HepG2 (cell line): ENCODE data around the gene TMEM222. TPM values are rescaled to one million over a fixed set of nuclear protein-coding genes. Genes with fewer than 3 reads are reported as not detected.

Experiments
- CENPX ChIP-seq: sonication (generic); formaldehyde crosslinking; IDR thresholded peaks from 2 replicates; pipeline ENCODE4 v1.9.0; 2021; ENCODE audit warnings: mild to moderate bottlenecking, missing genetic modification reagents, moderate library complexity
- FIP1L1 ChIP-seq: fragments of 200-400 bp; formaldehyde crosslinking; IDR thresholded peaks from 2 replicates; pipeline ENCODE4 v1.6.1; 2018; ENCODE audit warnings: low read depth, mild to moderate bottlenecking, low read length, moderate library complexity, borderline replicate concordance; ENCODE audit not compliant: insufficient read depth
- KDM5A ChIP-seq: fragments of 200-600 bp; sonication (generic); IDR thresholded peaks from 2 replicates; pipeline ENCODE4 v1.7.0; 2018; ENCODE audit warnings: antibody characterized with exemption, mild to moderate bottlenecking, low read length, borderline replicate concordance
- KLF16 ChIP-seq, 2 experiments: sonication (generic) in 1 of 2; formaldehyde crosslinking in 1 of 2; IDR thresholded peaks; 2 replicates each; pipeline versions ENCODE4 v1.6.1 to v1.8.0; 2016 to 2023; ENCODE audit warnings: missing genetic modification reagents in 2 of 2, missing compliant biosample characterization in 1 of 2
- KMT2A ChIP-seq: sonication (generic); formaldehyde crosslinking; IDR thresholded peaks from 2 replicates; pipeline ENCODE4 v1.4.0; 2020; ENCODE audit warnings: missing genetic modification reagents
- MEIS2 ChIP-seq: sonication (generic); formaldehyde crosslinking; IDR thresholded peaks from 2 replicates; pipeline ENCODE4 v1.9.0; 2021; ENCODE audit warnings: mild to moderate bottlenecking, missing genetic modification reagents
- MZF1 ChIP-seq: sonication (generic); formaldehyde crosslinking; IDR thresholded peaks from 2 replicates; pipeline ENCODE4 v1.8.1; 2023; ENCODE audit warnings: mild to moderate bottlenecking, missing genetic modification reagents, borderline replicate concordance
- PAX8 ChIP-seq: sonication (generic); formaldehyde crosslinking; IDR thresholded peaks from 2 replicates; pipeline ENCODE4 v1.8.0; 2022; ENCODE audit warnings: mild to moderate bottlenecking, missing genetic modification reagents, borderline replicate concordance
- PHB2 ChIP-seq: fragments of 450-650 bp; IDR thresholded peaks from 2 replicates; pipeline ENCODE4 v1.6.1; 2018; ENCODE audit not compliant: partially characterized antibody
- SMYD3 ChIP-seq: sonication (generic); formaldehyde crosslinking; IDR thresholded peaks from 2 replicates; pipeline ENCODE4 v1.8.1; 2023; ENCODE audit warnings: mild to moderate bottlenecking, missing genetic modification reagents
- TOPORS ChIP-seq: sonication (generic); formaldehyde crosslinking; IDR thresholded peaks from 2 replicates; pipeline ENCODE4 v1.8.0; 2023; ENCODE audit warnings: mild to moderate bottlenecking, missing genetic modification reagents
- ZFY ChIP-seq: sonication (generic); formaldehyde crosslinking; IDR thresholded peaks from 2 replicates; pipeline ENCODE4 v1.4.0; 2020; ENCODE audit warnings: missing genetic modification reagents
- ZGPAT ChIP-seq: IDR thresholded peaks from 2 replicates; pipeline ENCODE4 v1.6.1; 2016; ENCODE audit warnings: mild to moderate bottlenecking
- ZNF556 ChIP-seq: sonication (generic); formaldehyde crosslinking; IDR thresholded peaks from 2 replicates; pipeline ENCODE4 v1.4.0; 2020; ENCODE audit warnings: mild to moderate bottlenecking, missing genetic modification reagents, borderline replicate concordance
- ZNF570 ChIP-seq: sonication (generic); formaldehyde crosslinking; IDR thresholded peaks from 2 replicates; pipeline ENCODE4 v1.4.0; 2020; ENCODE audit warnings: mild to moderate bottlenecking, missing genetic modification reagents, borderline replicate concordance
- ZNF607 ChIP-seq: sonication (generic); formaldehyde crosslinking; IDR thresholded peaks from 2 replicates; pipeline ENCODE4 v1.5.1; 2020; ENCODE audit warnings: missing genetic modification reagents, mild to moderate bottlenecking, borderline replicate concordance
- ZNF747 ChIP-seq: sonication (generic); formaldehyde crosslinking; IDR thresholded peaks from 2 replicates; pipeline ENCODE4 v1.8.1; 2023; ENCODE audit warnings: missing genetic modification reagents, mild to moderate bottlenecking, borderline replicate concordance
- ZSCAN30 ChIP-seq: sonication (generic); formaldehyde crosslinking; IDR thresholded peaks from 2 replicates; pipeline ENCODE4 v1.5.0; 2020; ENCODE audit warnings: mild to moderate bottlenecking, missing genetic modification reagents
- polyA plus RNA-seq, 8 experiments: library from polyadenylated mRNA; depleted of rRNA in 3 of 8; stranded (reverse) in 7 of 8; unstranded in 1 of 8; fragments of >200 nt; fragmentation: Illumina TruSeq in 4 of 8; extraction: Trizol in 4 of 8; gene quantifications; 2 replicates each; pipeline versions ENCODE4 v1.2.1 to v1.2.3, GENCODE V29; 2011 to 2016; ENCODE audit warnings: low read depth in 4 of 8, missing spikeins in 1 of 8, mixed read lengths in 1 of 8; ENCODE audit not compliant: insufficient read depth in 1 of 8
- total RNA-seq, 5 experiments: library from RNA; depleted of rRNA; stranded (reverse); fragments of >200 nt; fragmentation: Illumina TruSeq; extraction: Trizol; gene quantifications; 2 replicates each; pipeline ENCODE4 v1.2.3, GENCODE V29; 2016; ENCODE audit warnings: low read depth in 1 of 5
- TF ChIP-seq, protein P1 (sequence below): sonication (generic); formaldehyde crosslinking; IDR thresholded peaks from 2 replicates; pipeline ENCODE4 v1.5.0; 2020; ENCODE audit warnings: missing genetic modification reagents
- TF ChIP-seq, protein P2 (sequence below): sonication (generic); formaldehyde crosslinking; IDR thresholded peaks from 2 replicates; pipeline ENCODE4 v1.4.0; 2020; ENCODE audit warnings: missing genetic modification reagents, borderline replicate concordance
- TF ChIP-seq, protein P3 (sequence below): sonication (generic); formaldehyde crosslinking; IDR thresholded peaks from 2 replicates; pipeline ENCODE4 v1.8.0; 2022; ENCODE audit warnings: mild to moderate bottlenecking, missing genetic modification reagents; ENCODE audit not compliant: insufficient replicate concordance
- TF ChIP-seq, protein P4 (sequence below): sonication (generic); formaldehyde crosslinking; IDR thresholded peaks from 2 replicates; pipeline ENCODE4 v1.4.0; 2020; ENCODE audit warnings: mild to moderate bottlenecking, missing genetic modification reagents

TMEM222 gene
- total and polyA plus RNA-seq, 2 of the 13 experiments (the other 11 are each of a cell fraction or from before 2014, with no cell fraction given): 22.7 to 29.6 TPM

DNA sequence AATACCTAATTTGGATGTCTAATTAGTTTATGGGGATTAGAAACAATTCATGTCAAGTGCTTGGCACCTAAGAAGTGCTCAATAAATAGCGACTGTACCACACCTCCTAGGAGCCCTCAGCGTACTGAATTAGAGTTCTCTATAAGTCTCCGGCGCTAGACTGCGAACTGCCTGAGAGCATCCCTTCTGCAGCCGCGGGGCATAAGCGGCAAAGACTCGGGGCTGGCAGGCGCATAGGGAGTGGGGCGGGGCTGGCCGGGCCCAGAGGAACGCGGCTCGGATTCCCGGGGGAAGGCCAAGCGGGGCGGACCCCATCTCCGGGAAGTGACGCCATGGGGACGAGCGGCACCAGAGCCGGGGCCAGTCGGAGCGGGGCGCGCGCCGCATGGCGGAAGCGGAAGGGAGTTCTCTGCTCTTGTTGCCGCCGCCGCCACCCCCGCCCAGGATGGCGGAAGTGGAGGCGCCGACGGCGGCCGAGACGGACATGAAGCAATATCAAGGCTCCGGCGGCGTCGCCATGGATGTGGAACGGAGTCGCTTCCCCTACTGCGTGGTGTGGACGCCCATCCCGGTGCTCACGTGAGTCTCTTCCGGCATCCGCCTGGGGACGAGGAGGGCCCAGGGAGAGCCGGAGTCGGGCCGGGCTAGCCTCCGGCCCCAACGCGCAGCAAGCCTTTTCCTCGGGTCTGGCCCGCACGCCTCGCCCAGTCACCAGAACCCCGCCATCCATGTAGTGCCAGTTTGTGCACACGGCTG lies at the start of gene TMEM222 (continued):
- TF ChIP-seq, protein P1, sequence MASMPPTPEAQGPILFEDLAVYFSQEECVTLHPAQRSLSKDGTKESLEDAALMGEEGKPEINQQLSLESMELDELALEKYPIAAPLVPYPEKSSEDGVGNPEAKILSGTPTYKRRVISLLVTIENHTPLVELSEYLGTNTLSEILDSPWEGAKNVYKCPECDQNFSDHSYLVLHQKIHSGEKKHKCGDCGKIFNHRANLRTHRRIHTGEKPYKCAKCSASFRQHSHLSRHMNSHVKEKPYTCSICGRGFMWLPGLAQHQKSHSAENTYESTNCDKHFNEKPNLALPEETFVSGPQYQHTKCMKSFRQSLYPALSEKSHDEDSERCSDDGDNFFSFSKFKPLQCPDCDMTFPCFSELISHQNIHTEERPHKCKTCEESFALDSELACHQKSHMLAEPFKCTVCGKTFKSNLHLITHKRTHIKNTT: no peak
- TF ChIP-seq KMT2A (CRISPR knock-in tag) (peak; percentile 92; the same call in 1 of the 2 replicates), MZF1 (no peak), MEIS2 (CRISPR knock-in tag) (peak; percentile 68; the same call in 1 of the 2 replicates), ZSCAN30 (CRISPR knock-in tag) (no peak), KDM5A (peak; percentile 91), SMYD3 (CRISPR knock-in tag) (no peak), PAX8 (CRISPR knock-in tag) (no peak; the same call in 1 of the 2 replicates), PHB2 (no peak), FIP1L1 (no peak), ZNF570 (no peak), TOPORS (CRISPR knock-in tag) (peak; percentile 85), CENPX (CRISPR knock-in tag) (no peak), ZFY (CRISPR knock-in tag) (peak; percentile 93), ZNF607 (CRISPR knock-in tag) (peak; percentile 72; the same call in 1 of the 2 replicates), ZNF556 (peak; percentile 87; the same call in 1 of the 2 replicates), ZNF747 (peak; percentile 85; the same call in 1 of the 2 replicates), ZGPAT (CRISPR knock-in tag) (peak; percentile 99), KLF16 (CRISPR knock-in tag; IDR thresholded peaks at IDR 0.05) (peak; percentile 94 to 99)
- TF ChIP-seq, protein P2, sequence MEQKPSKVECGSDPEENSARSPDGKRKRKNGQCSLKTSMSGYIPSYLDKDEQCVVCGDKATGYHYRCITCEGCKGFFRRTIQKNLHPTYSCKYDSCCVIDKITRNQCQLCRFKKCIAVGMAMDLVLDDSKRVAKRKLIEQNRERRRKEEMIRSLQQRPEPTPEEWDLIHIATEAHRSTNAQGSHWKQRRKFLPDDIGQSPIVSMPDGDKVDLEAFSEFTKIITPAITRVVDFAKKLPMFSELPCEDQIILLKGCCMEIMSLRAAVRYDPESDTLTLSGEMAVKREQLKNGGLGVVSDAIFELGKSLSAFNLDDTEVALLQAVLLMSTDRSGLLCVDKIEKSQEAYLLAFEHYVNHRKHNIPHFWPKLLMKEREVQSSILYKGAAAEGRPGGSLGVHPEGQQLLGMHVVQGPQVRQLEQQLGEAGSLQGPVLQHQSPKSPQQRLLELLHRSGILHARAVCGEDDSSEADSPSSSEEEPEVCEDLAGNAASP (CRISPR knock-in tag): peak; percentile 58
- TF ChIP-seq, protein P3, sequence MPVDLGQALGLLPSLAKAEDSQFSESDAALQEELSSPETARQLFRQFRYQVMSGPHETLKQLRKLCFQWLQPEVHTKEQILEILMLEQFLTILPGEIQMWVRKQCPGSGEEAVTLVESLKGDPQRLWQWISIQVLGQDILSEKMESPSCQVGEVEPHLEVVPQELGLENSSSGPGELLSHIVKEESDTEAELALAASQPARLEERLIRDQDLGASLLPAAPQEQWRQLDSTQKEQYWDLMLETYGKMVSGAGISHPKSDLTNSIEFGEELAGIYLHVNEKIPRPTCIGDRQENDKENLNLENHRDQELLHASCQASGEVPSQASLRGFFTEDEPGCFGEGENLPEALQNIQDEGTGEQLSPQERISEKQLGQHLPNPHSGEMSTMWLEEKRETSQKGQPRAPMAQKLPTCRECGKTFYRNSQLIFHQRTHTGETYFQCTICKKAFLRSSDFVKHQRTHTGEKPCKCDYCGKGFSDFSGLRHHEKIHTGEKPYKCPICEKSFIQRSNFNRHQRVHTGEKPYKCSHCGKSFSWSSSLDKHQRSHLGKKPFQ (CRISPR knock-in tag): peak; percentile 53
- TF ChIP-seq, protein P4, sequence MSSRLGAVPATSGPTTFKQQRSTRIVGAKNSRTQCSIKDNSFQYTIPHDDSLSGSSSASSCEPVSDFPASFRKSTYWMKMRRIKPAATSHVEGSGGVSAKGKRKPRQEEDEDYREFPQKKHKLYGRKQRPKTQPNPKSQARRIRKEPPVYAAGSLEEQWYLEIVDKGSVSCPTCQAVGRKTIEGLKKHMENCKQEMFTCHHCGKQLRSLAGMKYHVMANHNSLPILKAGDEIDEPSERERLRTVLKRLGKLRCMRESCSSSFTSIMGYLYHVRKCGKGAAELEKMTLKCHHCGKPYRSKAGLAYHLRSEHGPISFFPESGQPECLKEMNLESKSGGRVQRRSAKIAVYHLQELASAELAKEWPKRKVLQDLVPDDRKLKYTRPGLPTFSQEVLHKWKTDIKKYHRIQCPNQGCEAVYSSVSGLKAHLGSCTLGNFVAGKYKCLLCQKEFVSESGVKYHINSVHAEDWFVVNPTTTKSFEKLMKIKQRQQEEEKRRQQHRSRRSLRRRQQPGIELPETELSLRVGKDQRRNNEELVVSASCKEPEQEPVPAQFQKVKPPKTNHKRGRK: 0 out of 2 replicates have a peak, but pooled peaks have one; percentile 51
